OCI-LY7 (cell line): Measurements from ENCODE around the gene OR13A1.

ENCODE experiments used
- CTCF ChIP-seq: fragments of 200-600 bp; sonication (generic); conservative IDR thresholded peaks from 2 replicates; pipeline ENCODE4 v1.5.1; 2014; ENCODE audit warnings: mild to moderate bottlenecking, antibody characterized with exemption, low read length, moderate library complexity, mixed read lengths
- EZH2phosphoT487 ChIP-seq: fragments of 200-600 bp; sonication (generic); IDR thresholded peaks from 2 replicates; pipeline ENCODE4 v1.6.1; 2018; ENCODE audit warnings: low read depth, borderline replicate concordance, mild to moderate bottlenecking, mixed run types, antibody characterized with exemption, low read length, moderate library complexity, mixed read lengths

DNA sequence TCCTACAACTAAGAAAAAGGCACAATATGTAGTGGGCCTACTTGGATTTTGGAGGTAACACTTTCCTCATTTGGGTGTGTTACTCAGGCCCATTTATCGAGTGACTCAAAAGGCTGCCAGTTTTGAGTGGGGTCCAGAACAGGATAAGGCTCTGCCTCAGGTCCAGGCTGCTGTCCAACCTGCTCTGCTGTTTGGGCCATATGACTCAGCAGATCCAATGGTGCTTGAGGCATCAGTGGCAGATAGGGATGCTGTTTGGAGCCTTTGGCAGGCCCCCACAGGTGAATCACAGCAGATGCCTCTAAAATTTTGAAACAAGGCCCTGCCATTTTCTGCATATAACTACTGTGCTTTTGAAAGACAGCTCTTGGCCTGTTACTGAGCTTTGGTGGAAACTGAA is 24.5 kb upstream of the OR13A1 start:
- TF ChIP-seq CTCF (no peak), EZH2phosphoT487 (no peak)
